NCI-H1092 treated with DMSO at 0.1 percent for 48 hours (cell line): ENCODE measurements around the gene THRAP3.
"Not testable (repeated sequence)": the region's sequence is repeated elsewhere in the genome, so short reads cannot be mapped to it uniquely, and the experiment has no call there.

ENCODE experiments used
- DNase-seq: peaks from one replicate; lab custom pipeline; 2025; lab: John Stamatoyannopoulos, UW

THRAP3 gene

DNA sequence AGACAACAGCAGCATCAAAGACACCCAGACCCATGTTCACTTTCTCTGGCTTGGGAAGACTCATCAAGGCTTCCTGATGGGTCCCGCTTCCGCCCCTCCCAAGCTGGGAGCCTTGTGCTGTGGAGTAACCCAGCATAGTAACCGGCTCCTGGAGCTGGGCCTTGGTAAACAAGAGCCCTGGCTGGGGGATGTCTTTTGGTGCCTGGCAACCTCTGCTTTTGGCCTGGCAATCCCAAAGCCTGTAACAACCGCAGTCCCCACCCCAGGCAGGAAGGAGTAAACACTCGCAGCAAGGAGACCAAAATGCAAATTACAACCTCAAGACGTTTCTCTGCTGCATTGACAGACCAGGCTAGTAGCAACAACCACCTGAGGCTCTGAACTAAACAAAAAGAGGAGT lies 16.9 kb upstream of the THRAP3 start:
- peak; percentile 75 for DNase-seq

DNA sequence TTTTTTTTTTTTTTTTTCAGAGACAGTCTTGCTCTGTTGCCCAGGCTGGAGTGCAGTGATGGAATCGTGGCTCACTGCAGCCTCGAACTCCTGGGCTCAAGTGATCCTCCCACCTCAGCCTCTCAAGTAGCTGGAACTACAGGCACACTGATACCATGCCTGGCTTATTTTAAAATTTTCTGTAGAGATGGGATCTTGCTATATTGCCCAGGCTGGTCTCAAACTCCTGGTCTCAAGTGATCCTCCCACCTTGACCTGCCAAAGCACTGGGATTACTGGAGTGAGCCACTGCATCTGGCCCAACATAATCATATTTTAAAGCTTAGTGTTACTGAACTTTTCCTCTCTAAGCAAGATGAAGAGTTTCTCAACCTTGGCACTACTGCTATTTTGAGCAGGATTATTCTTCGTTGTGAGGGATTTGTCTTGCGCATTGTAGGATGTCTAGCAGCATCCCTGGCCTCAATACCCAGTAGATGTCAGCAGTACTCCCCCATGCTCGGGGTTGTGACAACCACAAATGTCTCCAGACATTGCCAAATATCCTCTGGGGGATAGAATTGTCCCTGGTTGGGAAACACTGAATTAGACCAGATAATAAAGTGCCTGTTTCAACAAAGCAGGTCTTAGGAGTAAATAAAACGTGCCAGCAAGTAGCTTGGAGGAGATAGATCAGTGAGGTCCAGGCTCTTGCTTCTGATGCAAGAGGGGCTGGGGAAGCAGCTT lies 15.1 kb upstream of the THRAP3 start:
- DNase-seq, result no peak

DNA sequence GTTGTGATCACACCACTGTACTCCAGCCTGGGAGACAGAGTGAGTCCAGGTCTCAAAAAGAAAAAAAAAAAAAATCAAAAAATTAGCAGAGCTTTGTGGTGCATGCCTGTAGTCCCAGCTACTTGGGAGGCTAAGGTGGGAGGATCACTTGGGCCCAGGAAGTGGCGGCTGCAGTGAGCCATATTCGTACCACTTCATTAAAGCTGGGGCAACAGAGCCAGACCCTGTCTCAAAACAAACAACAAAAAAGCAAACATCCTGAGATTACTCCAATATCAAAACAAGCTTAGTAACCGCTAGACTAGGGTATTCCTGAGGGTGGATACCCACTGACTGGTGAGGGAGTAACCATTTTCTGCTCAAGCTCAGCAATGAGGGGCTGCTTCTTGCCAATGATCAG lies 12.9 kb upstream of the THRAP3 start:
- DNase-seq, result no peak

DNA sequence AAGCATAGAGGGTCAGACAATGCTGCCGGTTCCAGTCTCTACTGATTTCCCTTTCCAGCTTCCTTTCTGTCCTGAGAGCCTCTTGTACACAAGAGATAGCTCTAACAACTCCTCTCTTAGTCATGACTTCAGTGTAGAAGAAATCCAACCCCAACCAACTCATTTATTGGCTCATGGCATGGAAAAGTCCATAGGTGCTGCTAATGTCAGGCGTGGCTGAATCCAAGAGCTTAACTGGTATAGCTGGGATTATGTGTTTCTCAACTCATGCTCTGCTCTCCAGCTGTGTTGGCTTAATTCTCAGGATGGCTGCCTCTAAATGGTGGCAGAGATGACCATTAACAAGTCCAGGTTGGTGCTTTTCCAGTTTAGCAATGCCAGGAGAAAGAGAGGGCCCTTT lies 12.4 kb upstream of the THRAP3 start:
- DNase-seq, result no peak

DNA sequence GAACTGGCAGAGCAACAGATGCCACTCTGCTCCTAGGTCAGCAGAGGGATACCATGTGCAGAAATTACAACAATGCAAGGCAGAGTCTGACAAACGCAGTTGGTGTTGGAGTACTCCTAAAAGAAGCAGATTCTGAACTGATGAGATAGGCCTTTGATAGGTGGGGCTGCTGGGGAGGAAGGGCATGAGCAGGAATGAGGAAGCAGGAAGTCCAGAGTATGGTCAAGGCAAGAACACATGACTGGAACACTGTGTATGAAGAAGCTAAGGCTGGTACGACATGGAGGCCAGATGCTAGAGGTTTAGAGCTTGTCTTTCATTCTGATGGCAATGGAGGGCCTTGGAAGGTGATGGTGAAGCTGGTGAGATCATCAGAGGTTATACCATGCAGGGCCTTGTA lies 11.5 kb upstream of the THRAP3 start:
- no peak for DNase-seq

DNA sequence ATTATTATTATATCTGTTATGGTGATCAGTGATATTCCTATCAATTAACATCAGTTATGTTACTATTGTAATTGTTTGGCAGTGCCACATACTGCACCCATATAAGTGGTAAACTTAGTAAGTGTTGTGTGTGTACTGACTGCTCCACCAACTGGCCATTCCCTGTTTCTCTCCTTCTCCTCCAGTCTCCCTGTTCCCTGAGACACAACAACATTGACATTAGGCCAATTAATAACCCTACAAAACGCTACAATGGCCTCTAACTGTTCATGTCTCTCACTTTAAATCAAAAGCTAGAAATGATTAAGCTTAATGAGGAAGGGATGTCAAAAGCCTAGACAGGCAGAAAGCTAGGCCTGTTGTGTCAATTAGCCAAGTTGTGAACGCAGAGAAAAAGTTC lies 6.6 kb upstream of the THRAP3 start:
- DNase-seq, result peak; percentile 19

DNA sequence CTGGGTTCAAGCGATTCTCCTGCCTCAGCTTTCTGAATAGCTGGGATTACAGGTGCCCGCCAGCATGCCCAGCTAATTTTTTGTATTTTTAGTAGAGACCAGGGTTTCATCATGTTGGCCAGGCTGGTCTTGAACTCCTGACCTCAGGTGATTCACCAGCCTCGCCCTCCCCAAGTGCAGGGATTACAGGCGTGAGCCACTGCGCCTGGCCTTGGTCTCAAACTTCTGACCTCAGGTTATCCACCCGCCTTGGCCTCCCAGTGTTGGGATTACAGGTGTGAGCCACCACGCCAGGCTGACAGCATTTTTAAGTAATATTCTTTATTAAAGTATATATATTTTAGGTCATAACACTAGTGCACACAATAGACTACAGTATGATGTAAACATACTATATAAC lies 2.3 kb upstream of the THRAP3 start:
- not testable (repeated sequence) for DNase-seq

DNA sequence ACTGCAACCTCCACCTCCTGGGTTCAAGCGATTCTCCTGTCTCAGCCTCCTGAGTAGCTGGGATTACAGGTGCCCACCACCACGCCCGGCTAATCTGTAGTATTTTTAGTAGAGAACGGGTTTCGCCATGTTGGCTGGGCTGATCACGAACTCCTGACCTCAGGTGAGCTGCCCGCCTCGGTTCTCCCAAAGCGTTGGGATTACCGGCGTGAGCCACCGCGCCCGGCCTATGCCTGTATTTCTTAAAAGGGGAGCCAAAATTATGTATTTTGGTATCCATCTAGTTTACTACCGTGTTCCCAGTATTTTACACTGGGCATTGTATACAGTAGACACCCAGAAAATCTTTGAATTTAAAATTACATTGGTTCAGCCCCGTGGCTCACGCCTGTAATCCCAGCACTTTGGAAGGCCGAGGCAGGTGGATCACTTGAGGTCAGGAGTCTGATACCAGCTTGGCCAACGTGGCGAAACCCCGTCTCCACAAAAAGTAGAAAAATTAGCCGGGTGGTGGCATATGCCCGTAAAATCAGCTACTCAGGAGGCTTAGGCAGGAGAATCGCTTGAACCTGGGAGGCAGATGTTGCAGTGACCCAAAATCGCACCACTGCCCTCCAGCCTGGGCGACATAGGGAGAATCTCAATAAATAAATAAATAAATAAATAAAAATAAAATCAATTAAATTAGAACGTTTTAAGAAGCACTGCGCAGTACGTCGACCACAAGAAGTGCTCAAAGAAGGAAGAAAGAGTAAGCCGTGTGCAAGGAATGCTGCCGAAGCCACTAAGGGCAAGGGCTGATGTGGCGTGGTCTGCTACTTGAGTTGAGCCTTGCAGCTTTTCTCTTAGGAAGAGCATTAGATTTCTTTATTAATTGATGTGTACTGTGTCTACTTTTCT lies 1.5 kb upstream of the THRAP3 start:
- no peak for DNase-seq

DNA sequence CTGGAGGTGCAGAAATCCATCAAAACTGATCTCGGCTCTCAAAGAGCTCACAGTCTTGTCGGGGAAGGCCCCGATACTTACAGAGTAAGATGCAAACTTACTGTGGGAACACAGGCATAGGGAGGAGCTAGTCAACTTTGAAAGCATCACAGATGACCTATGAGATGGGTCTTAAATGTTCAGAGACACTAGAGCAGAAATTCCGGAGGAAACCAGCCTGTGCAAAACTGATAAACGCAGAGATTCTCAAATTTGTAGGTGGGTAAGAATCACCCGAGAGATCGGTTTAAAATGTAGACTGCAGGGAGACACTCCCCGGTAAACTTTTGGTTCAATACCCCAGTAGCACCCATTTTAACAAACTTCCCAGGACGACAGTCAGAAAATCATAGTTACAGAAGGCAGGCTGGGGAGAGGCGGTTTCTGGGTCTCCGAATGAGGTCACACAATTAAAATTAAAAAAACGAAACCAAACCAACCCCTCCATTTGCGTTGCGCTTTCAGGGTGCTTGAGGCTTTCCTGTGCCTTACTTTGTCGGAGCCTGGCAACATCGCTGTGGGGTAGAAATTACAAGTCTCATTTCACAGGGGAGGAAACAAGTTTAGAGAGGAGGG lies 755 bp upstream of the THRAP3 start:
- DNase-seq, result peak; percentile 51

DNA sequence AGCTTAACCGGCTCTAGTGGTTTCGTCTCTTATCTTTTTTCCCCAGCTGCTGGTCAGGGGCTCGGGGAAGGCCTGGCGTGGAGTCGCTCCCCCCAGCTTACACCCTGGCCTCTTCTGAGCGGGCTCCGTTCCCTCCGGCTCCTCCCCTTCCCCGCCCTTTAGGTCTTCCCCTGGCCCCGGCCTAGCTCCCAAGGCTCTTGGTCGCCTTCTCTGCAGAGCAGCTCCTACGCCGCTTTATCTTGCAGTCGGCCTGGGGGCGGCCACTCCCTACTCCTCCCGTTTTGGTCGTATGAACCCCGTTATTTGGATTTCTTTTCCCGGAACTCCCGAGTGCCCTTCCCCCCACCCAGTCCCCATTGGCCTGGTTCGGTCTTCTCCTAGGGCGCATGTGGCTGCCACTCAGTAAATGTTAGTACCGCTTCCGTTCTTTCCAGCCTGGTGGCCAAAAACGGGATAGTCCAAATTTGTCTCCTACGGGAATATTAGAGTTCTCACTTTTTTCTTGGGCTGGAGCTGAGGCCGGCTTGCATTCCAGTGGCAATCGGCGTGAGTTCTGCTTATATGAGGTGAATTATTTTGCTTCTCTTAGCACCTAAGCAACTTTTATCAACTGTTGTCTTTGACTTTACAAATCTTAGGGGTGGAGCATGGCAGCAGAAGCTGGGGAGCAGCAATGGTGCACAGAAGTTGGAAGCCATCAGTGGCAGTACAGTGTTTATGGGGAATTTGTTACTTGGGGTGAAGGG lies 467 bp downstream of the THRAP3 start:
- DNase-seq, result peak; percentile 79

DNA sequence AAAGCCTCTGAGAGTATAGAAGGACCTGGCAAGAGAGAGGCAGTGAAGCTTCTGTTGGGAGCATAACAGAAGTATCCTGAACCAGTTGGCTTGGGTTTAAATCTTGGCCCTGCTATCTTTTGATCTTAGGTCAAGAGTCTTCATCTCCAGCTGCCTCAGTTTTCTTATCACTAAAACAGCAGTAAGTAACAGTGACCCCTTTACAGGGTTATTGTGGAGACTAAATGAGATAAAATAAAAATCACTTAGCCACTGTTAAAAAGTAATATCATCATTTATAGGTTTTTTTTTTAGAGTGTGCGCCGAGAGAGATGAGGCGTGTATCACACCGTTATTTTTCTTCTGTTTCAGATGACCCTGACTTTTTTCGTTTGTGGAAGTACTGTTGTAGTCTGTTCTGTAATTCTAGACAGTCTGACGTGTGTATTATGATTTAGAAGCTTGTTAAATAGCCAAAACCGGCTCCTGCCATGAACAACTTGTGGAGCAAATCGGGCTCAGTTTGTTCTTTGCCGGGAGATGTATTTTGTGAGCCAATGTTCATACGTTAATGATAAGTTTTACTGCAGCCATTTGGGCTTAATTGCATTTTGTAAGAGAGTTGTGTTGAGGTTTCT lies 1.1 kb downstream of the THRAP3 start:
- no peak for DNase-seq

DNA sequence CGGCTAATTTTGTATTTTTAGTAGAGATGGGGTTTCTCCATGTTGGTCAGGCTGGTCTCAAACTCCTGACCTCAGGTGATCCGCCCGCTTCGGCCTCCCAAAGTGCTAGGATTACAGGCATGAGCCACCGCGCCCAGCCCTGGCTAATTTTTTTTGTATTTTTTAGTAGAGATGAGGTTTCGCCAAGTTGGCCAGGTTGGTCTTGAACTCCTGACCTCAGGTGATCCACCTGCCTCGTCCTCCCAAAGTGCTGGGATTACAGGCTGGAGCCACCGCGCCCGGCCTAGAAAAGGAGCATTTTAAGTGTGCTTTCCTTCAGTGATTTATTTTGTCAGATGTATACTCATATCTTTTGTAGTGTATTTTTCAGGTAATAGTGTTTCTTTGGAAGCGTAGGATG lies 6.0 kb downstream of the THRAP3 start:
- DNase-seq, result not testable (repeated sequence)

DNA sequence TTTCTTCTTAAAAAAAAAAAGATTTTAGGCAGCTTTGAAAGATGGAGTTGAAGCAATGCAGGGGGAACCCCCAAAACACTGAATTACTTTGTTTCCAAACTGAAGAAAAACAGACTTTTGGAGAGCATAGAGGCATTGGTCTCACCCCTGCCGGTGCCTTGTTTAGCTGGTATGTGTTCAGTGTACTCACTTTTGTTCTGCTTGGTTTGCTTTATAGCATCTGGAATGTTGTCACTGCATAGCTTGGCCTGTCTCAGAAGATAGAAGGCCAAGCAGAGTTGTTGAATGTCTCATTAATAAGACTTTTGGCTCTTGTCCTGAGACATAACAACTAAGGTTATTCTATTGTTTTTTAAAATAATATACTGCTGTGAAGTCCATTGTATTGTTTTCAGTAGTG lies 6.9 kb downstream of the THRAP3 start:
- DNase-seq, result no peak

DNA sequence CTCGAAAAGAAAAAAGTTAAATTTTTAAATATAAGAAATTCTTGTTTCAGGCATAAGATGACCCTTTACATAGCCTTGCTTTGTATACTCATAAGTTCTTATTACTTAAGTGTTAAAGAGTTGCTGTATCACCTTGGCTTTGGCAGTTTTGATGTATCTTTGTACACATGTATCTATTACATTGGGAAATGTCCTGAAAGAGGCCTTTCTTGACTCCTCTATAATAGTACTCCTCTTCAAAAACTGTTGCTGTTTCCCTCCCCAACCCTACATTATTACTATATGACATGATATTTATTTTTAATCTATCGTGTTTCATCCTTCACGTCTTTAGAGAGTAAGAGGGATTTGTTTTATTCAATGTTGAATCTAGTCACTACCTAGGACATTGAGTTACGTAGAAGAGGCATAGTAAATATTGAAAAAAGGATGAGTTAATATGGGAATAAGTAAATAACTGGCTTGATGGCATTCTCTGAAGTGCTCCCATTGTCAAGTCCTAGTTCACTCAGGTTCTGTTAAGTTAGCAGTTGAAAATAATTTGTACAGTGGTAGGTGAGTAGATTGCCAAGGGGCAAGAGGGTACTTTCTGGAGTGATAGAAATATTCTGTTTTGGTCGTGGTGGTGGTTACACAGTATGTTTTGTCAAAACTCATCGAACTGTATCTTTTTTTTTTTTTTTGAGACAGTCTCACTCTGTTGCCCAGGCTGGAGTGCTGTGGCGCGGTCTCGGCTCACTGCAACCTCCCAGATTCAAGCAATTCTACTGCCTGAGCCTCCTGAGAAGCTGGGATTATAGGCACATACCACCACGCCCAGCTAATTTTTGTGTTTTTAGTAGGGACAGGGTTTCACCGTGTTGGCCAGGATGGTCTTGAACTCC lies 8.2 kb downstream of the THRAP3 start:
- DNase-seq, result no peak

DNA sequence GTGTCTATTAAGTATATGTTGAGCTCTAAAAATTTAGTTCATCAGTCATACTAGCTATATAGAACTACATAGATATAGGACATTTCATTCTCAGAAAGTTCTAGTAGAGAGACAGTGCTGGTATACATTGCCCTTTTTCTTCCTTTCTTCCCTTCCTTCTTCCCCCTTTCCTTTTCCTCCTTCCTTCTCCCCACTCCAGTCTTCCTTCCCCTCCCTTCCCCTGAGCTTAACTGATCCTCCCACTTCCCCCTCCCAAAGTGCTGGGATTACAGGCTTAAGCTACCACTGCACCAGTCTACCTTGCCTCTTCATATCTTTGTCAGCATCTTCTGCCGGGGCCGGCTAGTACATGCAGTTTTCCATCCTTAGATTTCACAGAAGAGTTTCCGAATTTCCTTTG lies 12.1 kb downstream of the THRAP3 start:
- no peak for DNase-seq

DNA sequence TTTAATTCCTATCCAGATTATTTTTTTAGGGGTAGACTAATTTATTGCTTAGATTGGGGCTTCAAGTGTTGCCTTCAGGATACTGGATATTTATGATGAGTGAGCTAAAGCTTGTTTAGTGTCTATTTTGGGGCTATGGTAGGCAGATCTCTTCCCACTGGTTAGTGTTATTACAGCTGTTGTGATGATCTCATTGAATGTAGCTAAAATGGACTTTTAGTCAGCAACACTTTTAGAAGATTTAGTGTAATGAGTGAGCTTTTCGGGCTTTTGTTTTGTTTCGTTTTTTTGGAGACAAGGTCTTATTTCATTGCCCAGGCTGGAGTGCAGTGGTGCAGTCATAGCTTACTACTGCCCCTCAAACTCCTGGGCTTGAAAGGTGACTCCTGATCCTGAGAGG lies 14.2 kb downstream of the THRAP3 start:
- DNase-seq, result no peak

DNA sequence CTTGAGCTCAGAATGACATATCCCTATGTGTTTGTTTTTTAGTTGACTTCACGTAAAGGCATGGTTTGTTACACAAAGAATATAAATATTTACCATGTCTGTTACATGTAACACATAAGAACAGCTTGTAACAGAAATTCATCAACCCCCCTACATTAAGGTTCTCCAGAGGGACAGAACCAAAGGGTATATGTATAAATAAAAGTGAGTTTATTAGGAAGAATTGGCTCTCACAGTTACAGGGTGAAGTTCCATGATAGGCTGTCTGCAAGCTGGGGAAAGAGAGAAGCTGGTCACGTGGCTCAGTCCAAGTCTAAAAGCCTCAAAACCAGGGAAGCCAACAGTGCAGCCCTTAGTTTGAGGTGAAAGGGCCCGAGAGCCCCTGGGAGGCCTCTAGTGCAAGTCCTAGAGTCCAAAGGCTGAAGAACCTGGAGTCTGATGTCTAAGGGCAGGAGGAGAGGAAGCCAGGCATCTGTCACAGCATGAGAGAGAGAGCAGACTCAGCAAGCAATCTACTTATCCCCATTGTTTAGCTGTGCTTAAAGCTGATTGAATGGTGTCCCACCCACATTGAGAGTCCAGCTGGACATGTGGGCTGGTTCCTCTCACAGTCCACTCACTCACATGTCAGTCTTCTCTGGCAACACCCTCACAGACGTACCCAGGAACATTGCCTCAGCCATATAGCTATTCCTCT lies 15.8 kb downstream of the THRAP3 start:
- peak; percentile 35 for DNase-seq

DNA sequence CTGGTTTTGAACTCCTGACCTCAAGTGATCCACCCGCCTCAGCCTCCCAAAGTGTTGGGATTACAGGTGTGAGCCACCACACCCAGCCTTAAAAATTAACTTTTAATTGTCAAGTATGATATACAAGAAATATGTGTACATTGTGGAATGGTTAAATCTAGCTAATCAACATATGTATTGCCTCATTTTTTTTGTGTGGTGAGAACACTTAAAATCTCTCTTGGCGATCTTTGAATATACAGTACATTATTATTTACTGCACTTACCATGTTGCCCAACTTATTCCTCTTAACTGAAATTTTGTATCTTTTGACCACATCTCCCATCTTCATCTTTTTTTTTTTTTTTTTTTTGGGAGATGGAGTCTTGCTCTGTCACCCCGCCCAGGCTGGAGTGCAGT lies 23.3 kb downstream of the THRAP3 start:
- DNase-seq, result no peak

DNA sequence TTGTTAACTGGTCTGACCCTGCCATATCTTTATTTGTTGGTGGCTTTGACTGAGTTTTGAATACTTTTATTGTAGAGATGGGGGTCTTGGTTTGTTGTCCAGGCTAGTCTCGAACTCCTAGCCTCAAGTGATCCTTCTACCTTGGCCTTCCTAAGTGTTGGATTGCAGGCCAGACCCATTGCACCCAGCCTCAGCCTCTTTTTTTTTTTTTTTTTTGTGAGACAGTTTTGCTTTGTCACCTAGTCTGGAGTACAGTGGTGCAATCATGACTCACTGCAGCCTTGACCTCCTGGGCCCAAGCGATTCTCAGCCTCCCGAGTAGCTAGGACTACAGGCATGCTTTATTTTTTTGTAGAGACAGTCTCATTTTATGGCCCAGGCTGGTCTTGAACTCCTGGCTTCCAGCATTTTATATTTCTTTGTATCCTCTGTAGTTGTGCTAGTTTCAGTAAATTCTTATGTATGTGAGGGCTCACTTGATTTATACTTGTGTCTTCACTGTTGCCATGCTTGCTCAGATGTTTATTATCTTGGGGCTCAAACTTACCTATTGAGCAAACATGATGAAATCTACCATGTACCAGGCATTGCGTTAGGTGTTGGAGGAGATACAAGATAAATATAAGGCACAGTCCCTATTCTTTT lies 24.1 kb downstream of the THRAP3 start:
- DNase-seq, result no peak
